Osteocyte (in vitro differentiated cells): ENCODE results near the gene FAF2. TPM values are rescaled to one million over a fixed set of nuclear protein-coding genes. Genes with fewer than 3 reads are reported as not detected.

Source experiments
- DNase-seq: peaks from one replicate; pipeline ENCODE4 v3.0.0; 2021; ENCODE audit warnings: mixed read lengths; ENCODE audit not compliant: unreplicated experiment; ENCODE audit errors: extremely low spot score
- H3K27ac Mint-ChIP-seq: one replicate; pipeline ENCODE4 v1.8.0; 2021; ENCODE audit warnings: mild to moderate bottlenecking, mixed read lengths; ENCODE audit not compliant: unreplicated experiment
- H3K27me3 Mint-ChIP-seq: one replicate; pipeline ENCODE4 v1.8.0; 2021; ENCODE audit warnings: mixed read lengths; ENCODE audit not compliant: unreplicated experiment
- H3K36me3 Mint-ChIP-seq: one replicate; pipeline ENCODE4 v1.8.0; 2021; ENCODE audit warnings: mixed read lengths; ENCODE audit not compliant: unreplicated experiment
- H3K4me1 Mint-ChIP-seq: one replicate; pipeline ENCODE4 v1.8.0; 2021; ENCODE audit warnings: mixed read lengths; ENCODE audit not compliant: unreplicated experiment
- H3K4me3 Mint-ChIP-seq: one replicate; pipeline ENCODE4 v1.8.0; 2021; ENCODE audit warnings: mild to moderate bottlenecking, moderate library complexity, mixed read lengths; ENCODE audit not compliant: unreplicated experiment
- H3K9me3 Mint-ChIP-seq: one replicate; pipeline ENCODE4 v1.8.0; 2021; ENCODE audit warnings: mixed read lengths; ENCODE audit not compliant: unreplicated experiment
- CTCF ChIP-seq: fragments of 200-600 bp; sonication (generic); IDR thresholded peaks from 2 replicates; pipeline ENCODE4 v1.5.0; 2021; ENCODE audit warnings: antibody characterized with exemption, mild to moderate bottlenecking, moderate library complexity
- total RNA-seq: library from RNA; stranded (reverse); gene quantifications from 2 replicates; pipeline ENCODE4 v1.2.1, GENCODE V29; 2021

Gene FAF2
- total RNA-seq, 1 donor from 2014 or later = 46.9 TPM

- no peak for TF ChIP-seq CTCF
- H3K4me1 Mint-ChIP-seq = peaks cover 42% of the 10 kb centered on the region
- no peaks in the 10 kb centered on the region for H3K27me3 Mint-ChIP-seq
- DNase-seq = no peak
- peak overlapping the region; percentile 98 for H3K27ac Mint-ChIP-seq
- peak overlapping the region; percentile 97 for H3K4me3 Mint-ChIP-seq
- no peaks in the 10 kb centered on the region for H3K9me3 Mint-ChIP-seq
- peaks cover 8% of the 10 kb centered on the region for H3K36me3 Mint-ChIP-seq
These were observed 85.9 kb downstream of the FAF2 start for GRCh38 chr5:176533894-176534611.

GRCh38 chr5:176534640-176535039, 86.5 kb downstream of the FAF2 start:
- Mint-ChIP-seq H3K4me1 (peaks cover 42% of the 10 kb centered on the region), H3K9me3 (no peaks in the 10 kb centered on the region), H3K27ac (peak overlapping the region; percentile 98), H3K36me3 (peaks cover 5% of the 10 kb centered on the region), H3K4me3 (peak overlapping the region; percentile 97), H3K27me3 (no peaks in the 10 kb centered on the region)
- no peak for DNase-seq
- no peak for TF ChIP-seq CTCF

- Mint-ChIP-seq H3K36me3 (peaks cover 3% of the 10 kb centered on the region), H3K4me1 (peaks cover 42% of the 10 kb centered on the region), H3K4me3 (peak overlapping the region; percentile 97), H3K27ac (peak overlapping the region; percentile 98), H3K9me3 (no peaks in the 10 kb centered on the region), H3K27me3 (no peaks in the 10 kb centered on the region)
- TF ChIP-seq CTCF = no peak
- DNase-seq = no peak
These were observed 87.0 kb downstream of the FAF2 start for GRCh38 chr5:176535101-176535663.

- H3K9me3 Mint-ChIP-seq = no peaks in the 10 kb centered on the region
- peaks cover 3% of the 10 kb centered on the region for H3K36me3 Mint-ChIP-seq
- no peak for TF ChIP-seq CTCF
- no peaks in the 10 kb centered on the region for H3K27me3 Mint-ChIP-seq
- peak overlapping the region; percentile 98 for H3K27ac Mint-ChIP-seq
- H3K4me3 Mint-ChIP-seq = peak overlapping the region; percentile 97
- no peak for DNase-seq
- H3K4me1 Mint-ChIP-seq = peaks cover 45% of the 10 kb centered on the region
These were observed 87.5 kb downstream of the FAF2 start for GRCh38 chr5:176535664-176536131.

- H3K27ac Mint-ChIP-seq = peak overlapping the region; percentile 98
- H3K4me1 Mint-ChIP-seq = peaks cover 45% of the 10 kb centered on the region
- no peak for TF ChIP-seq CTCF
- no peaks in the 10 kb centered on the region for H3K9me3 Mint-ChIP-seq
- peaks cover under 1% of the 10 kb centered on the region for H3K36me3 Mint-ChIP-seq
- H3K4me3 Mint-ChIP-seq = peak overlapping the region; percentile 97
- no peaks in the 10 kb centered on the region for H3K27me3 Mint-ChIP-seq
- DNase-seq = peak; percentile 88
These were observed 88.1 kb downstream of the FAF2 start for GRCh38 chr5:176536132-176536901.
